NT2/D1 (cell line): ENCODE data around the gene SRRM1.
A peak's percentile ranks its signal among the peaks of the same experiment; 100 is the strongest.
"Not testable (repeated sequence)": the region's sequence is repeated elsewhere in the genome, so short reads cannot be mapped to it uniquely, and the experiment has no call there.

Experiments used
- DNase-seq: peaks from one replicate; pipeline ENCODE4 v3.0.0-alpha.2; 2011; ENCODE audit warnings: low read depth, low spot score
- H3K27me3 ChIP-seq: 2 replicates; pipeline ENCODE4 v1.6.0; 2011; ENCODE audit warnings: mild to moderate bottlenecking; ENCODE audit not compliant: insufficient read length, insufficient read depth
- H3K36me3 ChIP-seq: 2 replicates; pipeline ENCODE4 v1.6.1; 2011; ENCODE audit warnings: mild to moderate bottlenecking, low read length, mixed read lengths; ENCODE audit not compliant: insufficient read depth, insufficient read length
- H3K4me1 ChIP-seq: 2 replicates; pipeline ENCODE4 v1.5.1; 2011; ENCODE audit not compliant: insufficient read depth, insufficient read length
- H3K4me3 ChIP-seq: 2 replicates; pipeline ENCODE4 v1.5.1; 2011; ENCODE audit warnings: low read depth; ENCODE audit not compliant: insufficient read length
- H3K9ac ChIP-seq: 2 replicates; pipeline ENCODE4 v1.6.0; 2011; ENCODE audit warnings: low read depth; ENCODE audit not compliant: insufficient read length
- H3K9me3 ChIP-seq: 2 replicates; pipeline ENCODE4 v1.5.1; 2011; ENCODE audit warnings: mild to moderate bottlenecking, low read length; ENCODE audit not compliant: insufficient read depth
- SUZ12 ChIP-seq: IDR thresholded peaks from 2 replicates; pipeline ENCODE4 v1.6.1; 2011; ENCODE audit not compliant: insufficient read length, insufficient read depth; ENCODE audit errors: extremely low read depth
- YY1 ChIP-seq: IDR thresholded peaks from 2 replicates; pipeline ENCODE4 v1.6.1; 2011; ENCODE audit not compliant: insufficient read length, insufficient read depth
- ZNF274 ChIP-seq: IDR thresholded peaks from 2 replicates; pipeline ENCODE4 v1.6.1; 2011; ENCODE audit warnings: mild to moderate bottlenecking, low read depth, low read length

The SRRM1 gene

DNA sequence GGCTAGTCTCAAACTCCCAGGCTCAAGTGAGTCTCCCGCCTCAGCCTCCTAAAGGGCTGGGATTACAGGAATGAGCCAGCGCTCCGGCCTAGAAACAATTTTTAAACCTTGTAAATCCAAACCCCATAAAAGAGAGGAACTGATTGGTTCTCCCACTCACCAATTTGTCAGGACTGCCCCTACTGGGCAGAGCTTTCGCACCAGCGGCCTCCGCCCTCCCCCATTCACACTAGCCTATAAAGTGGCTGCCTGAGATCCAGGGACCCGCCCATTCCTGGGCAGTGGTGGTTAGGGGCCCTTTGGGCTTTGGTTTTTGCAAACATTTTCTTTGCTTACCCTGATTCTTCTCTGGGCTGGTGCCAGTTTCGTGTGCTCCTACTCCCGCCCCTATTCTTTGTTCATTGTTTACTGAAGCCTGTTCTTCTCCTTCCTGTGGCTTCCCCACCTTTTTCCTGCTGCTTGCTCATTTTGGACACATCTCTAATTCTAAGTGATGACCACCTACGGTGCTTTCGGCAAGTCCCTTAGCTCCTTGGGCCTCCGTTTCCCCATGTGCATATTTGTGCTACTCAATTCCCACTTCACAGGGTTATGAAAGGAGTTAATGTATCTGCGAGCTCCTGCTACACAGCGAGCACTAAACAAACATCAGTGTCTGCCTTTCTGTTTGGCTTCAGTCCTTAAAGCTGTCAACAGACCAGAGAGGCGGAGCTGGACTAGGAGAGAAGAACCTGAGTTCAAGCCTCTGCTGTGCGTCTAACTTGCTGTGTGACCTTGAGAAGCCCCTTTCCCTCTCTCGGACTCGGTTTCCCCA is 62.4 kb downstream of the SRRM1 start:
- DNase-seq, result peak; percentile 89
- H3K9me3 ChIP-seq, result no peaks in the 10 kb centered on the region
- peak overlapping the region; percentile 37 for H3K9ac ChIP-seq
- TF ChIP-seq ZNF274 (no peak), YY1 (no peak), SUZ12 (no peak)
- peaks cover 23% of the 10 kb centered on the region for H3K4me1 ChIP-seq
- no peaks in the 10 kb centered on the region for H3K36me3 ChIP-seq
- no peaks in the 10 kb centered on the region for H3K27me3 ChIP-seq
- H3K4me3 ChIP-seq, result peak overlapping the region; percentile 9

DNA sequence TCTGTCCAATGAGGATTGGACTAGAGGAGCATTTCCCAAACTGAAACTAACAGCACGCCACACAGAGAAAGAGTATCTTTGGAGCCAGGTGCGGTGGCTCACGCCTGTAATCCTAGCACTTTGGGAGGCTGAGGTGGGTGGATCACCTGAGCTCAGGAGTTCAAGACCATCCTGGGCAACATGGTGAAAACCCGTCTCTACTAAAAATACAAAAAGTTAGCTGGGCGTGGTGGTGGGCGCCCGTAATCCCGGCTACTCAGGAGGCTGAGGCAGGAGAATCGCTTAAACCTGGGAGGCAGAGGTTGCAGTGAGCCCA is 62.9 kb downstream of the SRRM1 start:
- Histone ChIP-seq H3K4me1 (peaks cover 18% of the 10 kb centered on the region), H3K4me3 (peak overlapping the region; percentile 9), H3K9ac (peak overlapping the region; percentile 37)
- DNase-seq, H3K27me3 ChIP-seq, H3K36me3 ChIP-seq, H3K9me3 ChIP-seq: not testable (repeated sequence)

DNA sequence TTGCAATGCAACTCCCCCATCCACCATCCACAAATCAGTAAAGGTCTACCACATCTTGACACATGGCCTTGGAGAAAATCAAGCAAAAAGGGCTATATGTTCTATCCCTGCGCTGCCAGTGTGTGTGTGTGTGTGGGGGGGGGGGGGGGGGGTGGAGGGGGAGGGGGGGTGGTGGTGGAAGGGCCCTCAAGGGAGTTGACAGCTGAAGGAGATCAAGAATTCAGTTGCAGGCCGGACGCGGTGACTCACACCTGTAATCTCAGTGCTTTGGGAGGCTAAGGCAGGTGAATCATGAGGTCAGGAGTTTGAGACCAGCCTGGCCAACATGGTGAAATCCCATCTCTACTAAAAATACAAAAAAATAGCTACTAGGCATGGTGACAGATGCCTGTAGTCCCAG is 64.6 kb downstream of the SRRM1 start:
- Histone ChIP-seq H3K27me3 (no peaks in the 10 kb centered on the region), H3K4me1 (peaks cover 14% of the 10 kb centered on the region), H3K9ac (no peak overlapping the region), H3K4me3 (no peak overlapping the region), H3K36me3 (no peaks in the 10 kb centered on the region), H3K9me3 (no peaks in the 10 kb centered on the region)
- TF ChIP-seq SUZ12, result no peak
- TF ChIP-seq YY1, result no peak
- no peak for DNase-seq

DNA sequence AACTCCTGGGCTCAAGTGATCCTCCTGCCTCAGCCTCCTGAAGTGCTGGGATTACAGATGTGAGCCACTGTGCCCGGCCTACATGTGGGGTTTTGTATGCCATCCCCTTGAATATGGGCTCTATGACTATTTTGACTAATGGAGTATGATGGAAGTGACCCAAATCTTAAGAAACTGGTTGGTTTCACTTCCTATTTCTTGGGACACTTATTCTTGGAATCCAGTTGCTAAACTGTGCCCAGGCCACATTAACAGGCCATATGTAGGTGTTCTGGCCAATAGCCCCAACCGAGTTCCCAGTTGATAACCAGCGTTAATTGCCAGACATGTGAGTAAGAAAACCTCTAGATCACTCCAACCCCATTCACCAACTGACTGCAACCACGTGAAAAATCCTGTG is 65.8 kb downstream of the SRRM1 start:
- no peak for DNase-seq
- no peak overlapping the region for H3K4me3 ChIP-seq
- TF ChIP-seq YY1, result no peak
- no peak for TF ChIP-seq ZNF274
- no peak for TF ChIP-seq SUZ12
- no peaks in the 10 kb centered on the region for H3K36me3 ChIP-seq
- peaks cover 12% of the 10 kb centered on the region for H3K4me1 ChIP-seq
- no peaks in the 10 kb centered on the region for H3K27me3 ChIP-seq
- no peaks in the 10 kb centered on the region for H3K9me3 ChIP-seq
- no peak overlapping the region for H3K9ac ChIP-seq

DNA sequence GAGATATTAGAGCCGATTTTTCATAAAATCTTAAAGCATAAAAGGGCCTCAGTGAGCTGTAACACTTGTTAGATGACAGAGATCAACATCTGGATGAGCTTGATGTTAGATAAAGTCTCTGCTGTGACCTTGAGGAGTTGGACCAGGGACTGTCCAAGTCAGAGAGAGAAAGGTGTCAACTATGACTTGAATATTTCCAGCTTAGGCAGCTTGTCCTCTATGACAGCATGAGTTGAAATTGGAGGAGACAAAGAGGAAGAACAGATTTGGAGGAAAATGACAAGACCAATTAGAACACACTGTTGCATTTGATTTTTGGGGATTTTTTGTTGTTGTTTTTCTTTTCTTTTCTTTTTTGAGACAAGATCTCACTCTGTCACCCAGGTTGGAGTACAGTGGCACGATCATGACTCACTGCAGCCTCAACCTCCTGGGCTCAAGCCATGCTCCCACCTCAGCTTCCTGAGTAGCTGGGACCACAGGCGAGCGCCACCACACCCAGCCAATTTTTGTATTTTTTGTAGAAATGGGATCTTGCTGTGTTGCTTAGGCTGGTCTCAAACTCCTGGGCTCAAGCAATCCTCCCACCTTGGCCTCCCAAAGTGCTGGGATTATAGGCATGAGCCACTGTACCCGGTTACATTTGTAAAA is 66.8 kb downstream of the SRRM1 start:
- TF ChIP-seq SUZ12 (no peak), ZNF274 (no peak), YY1 (no peak)
- Histone ChIP-seq H3K4me3 (no peak overlapping the region), H3K36me3 (no peaks in the 10 kb centered on the region), H3K9ac (no peak overlapping the region), H3K27me3 (no peaks in the 10 kb centered on the region), H3K9me3 (no peaks in the 10 kb centered on the region), H3K4me1 (peaks cover 9% of the 10 kb centered on the region)
- no peak for DNase-seq

DNA sequence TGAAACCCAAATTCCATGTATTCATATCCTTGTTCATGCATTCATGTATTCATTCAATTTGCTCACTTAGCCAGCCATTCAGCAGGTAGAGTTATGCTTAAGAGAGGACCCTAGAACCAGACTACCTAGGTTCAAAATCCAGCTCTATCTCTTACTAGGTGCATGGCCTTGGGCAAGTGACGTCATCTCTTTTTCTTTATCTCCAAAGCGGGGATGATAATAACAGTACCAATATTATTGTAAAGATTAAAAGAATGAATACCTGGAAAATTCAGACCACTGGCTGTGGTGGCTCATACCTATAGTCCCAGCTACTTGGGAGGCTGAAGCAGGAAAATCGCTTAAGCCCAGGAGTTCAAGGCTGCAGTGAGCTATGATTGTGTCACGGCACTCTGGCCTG is 68.2 kb downstream of the SRRM1 start:
- Histone ChIP-seq H3K9me3 (no peaks in the 10 kb centered on the region), H3K27me3 (no peaks in the 10 kb centered on the region), H3K9ac (no peak overlapping the region), H3K36me3 (no peaks in the 10 kb centered on the region), H3K4me3 (no peak overlapping the region), H3K4me1 (peaks cover 4% of the 10 kb centered on the region)
- DNase-seq, result no peak
- TF ChIP-seq SUZ12 (no peak), ZNF274 (no peak), YY1 (no peak)

DNA sequence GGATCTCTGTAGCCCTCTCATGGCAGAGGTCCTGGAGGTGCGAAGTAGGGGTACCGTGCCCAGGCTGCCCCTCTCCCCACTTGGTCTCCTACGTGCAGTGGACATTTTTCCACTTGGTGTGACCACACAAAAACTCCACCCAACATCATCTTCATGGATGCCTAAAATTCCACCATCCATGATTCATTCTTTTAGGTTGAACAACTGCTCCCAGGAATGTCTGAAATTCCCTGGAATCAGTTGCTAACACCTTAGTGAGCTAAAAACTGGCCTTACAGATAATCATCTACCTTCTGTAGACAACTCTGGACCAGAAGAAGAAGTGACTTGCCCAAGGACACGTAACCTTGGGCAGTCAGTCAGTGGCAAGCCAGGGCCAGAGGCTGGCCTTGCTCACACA is 70.1 kb downstream of the SRRM1 start:
- no peaks in the 10 kb centered on the region for H3K36me3 ChIP-seq
- H3K4me1 ChIP-seq, result peaks cover 2% of the 10 kb centered on the region
- no peaks in the 10 kb centered on the region for H3K9me3 ChIP-seq
- TF ChIP-seq YY1, result no peak
- H3K9ac ChIP-seq, result no peak overlapping the region
- H3K27me3 ChIP-seq, result no peaks in the 10 kb centered on the region
- no peak overlapping the region for H3K4me3 ChIP-seq
- no peak for DNase-seq
